ENCODE measurements around the gene TIAM1. TPM values are rescaled to one million over a fixed set of nuclear protein-coding genes. Genes with fewer than 3 reads are reported as not detected.

The TIAM1 gene
- total RNA-seq, 3 donors from 2014 or later = 6.2 to 11.6 (median 10.4) TPM

DNA sequence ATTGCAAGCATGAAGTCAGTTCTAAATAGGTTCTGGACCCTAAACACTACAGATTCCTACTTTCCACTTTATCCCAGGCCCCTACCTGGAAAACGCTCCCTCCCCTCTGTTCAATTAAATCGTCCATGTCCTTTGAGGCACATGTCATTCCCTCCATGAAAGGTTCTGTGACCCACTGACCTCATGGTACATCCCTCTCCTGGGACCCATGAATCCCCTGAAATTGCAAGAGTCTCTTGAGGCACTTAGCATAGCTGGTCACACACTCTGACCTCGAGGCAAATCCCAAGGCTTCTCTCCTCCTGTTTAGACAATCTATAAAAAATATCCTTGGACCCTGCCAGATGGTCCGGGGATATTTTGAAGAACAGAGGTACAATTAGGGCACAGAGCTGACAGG, 271.5 kb downstream of the TIAM1 start:
- Histone ChIP-seq H3K36me3 (ENCODE audit: low read depth) (no peaks in the 10 kb centered on the region), H3K9me3 (no peaks in the 10 kb centered on the region), H3K4me1 (ENCODE audit: low read depth) (no peaks in the 10 kb centered on the region), H3K4me3 (no peak overlapping the region)
- DNase-seq (no peak), ATAC-seq (no peak)
- TF ChIP-seq, protein P1, sequence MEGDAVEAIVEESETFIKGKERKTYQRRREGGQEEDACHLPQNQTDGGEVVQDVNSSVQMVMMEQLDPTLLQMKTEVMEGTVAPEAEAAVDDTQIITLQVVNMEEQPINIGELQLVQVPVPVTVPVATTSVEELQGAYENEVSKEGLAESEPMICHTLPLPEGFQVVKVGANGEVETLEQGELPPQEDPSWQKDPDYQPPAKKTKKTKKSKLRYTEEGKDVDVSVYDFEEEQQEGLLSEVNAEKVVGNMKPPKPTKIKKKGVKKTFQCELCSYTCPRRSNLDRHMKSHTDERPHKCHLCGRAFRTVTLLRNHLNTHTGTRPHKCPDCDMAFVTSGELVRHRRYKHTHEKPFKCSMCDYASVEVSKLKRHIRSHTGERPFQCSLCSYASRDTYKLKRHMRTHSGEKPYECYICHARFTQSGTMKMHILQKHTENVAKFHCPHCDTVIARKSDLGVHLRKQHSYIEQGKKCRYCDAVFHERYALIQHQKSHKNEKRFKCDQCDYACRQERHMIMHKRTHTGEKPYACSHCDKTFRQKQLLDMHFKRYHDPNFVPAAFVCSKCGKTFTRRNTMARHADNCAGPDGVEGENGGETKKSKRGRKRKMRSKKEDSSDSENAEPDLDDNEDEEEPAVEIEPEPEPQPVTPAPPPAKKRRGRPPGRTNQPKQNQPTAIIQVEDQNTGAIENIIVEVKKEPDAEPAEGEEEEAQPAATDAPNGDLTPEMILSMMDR (IDR thresholded peaks at IDR 0.05) = no peak
- intact Hi-C loops (cut with DNase I, micrococcal nuclease) = no loop called here

Data from mucosa of descending colon (tissue), 3 donors.